ENCODE measurements around the gene ARHGAP44.

DNA sequence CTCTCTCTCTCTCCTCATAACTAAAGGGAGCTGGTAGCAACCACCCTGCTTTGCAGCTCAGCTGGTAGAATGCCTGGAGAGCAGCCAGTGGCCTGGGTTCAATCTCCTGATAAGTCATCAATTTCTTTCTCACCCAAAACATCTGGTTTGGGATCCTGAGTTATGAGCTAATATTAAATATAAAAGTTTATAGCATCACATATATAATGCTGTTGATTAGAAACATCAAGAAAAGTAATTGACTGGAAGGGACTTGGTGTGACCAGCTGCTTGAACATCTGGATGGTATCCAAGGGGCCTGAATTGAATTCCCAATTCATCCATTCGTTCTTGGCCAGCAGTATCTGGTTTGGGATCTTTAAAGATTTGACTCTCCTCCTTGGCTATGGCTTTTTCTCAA is 240.8 kb downstream of the ARHGAP44 start:
- TF ChIP-seq, protein P1, sequence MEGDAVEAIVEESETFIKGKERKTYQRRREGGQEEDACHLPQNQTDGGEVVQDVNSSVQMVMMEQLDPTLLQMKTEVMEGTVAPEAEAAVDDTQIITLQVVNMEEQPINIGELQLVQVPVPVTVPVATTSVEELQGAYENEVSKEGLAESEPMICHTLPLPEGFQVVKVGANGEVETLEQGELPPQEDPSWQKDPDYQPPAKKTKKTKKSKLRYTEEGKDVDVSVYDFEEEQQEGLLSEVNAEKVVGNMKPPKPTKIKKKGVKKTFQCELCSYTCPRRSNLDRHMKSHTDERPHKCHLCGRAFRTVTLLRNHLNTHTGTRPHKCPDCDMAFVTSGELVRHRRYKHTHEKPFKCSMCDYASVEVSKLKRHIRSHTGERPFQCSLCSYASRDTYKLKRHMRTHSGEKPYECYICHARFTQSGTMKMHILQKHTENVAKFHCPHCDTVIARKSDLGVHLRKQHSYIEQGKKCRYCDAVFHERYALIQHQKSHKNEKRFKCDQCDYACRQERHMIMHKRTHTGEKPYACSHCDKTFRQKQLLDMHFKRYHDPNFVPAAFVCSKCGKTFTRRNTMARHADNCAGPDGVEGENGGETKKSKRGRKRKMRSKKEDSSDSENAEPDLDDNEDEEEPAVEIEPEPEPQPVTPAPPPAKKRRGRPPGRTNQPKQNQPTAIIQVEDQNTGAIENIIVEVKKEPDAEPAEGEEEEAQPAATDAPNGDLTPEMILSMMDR (conservative IDR thresholded peaks at IDR 0.05; ENCODE audit: low read length): no peak
- TF ChIP-seq EZH2phosphoT487 (IDR thresholded peaks at IDR 0.05; ENCODE audit: borderline replicate concordance): no peak
